ENCODE measurements around the gene NCK2. TPM values are rescaled to one million over a fixed set of nuclear protein-coding genes. Genes with fewer than 3 reads are reported as not detected.

The NCK2 gene
- total RNA-seq, 1 donor from 2014 or later: 35.8 TPM

- no peak for DNase-seq (ENCODE audit: low read depth in 2 of 2)
Observed at GRCh38 chr2:105868060-105868459, 123.3 kb downstream of the NCK2 start.

GRCh38 chr2:105869341-105869740, 124.6 kb downstream of the NCK2 start:
- no peak for DNase-seq (ENCODE audit: low read depth in 2 of 2)

- no peak for DNase-seq (ENCODE audit: low read depth in 2 of 2)
Observed at GRCh38 chr2:105870062-105870461, 125.3 kb downstream of the NCK2 start.

- DNase-seq (ENCODE audit: low read depth in 2 of 2): no peak
Observed at GRCh38 chr2:105870858-105871257, 126.1 kb downstream of the NCK2 start.

GRCh38 chr2:105872142-105872728, 127.5 kb downstream of the NCK2 start:
- DNase-seq (ENCODE audit: low read depth in 2 of 2): no peak

GRCh38 chr2:105872830-105873229, 128.1 kb downstream of the NCK2 start:
- DNase-seq (ENCODE audit: low read depth in 2 of 2): no peak

- no peak for DNase-seq (ENCODE audit: low read depth in 2 of 2)
Observed at GRCh38 chr2:105873281-105873680, 128.6 kb downstream of the NCK2 start.

- peak in 1 of 2 donors; percentile 49 for DNase-seq (ENCODE audit: low read depth in 2 of 2)
Observed at GRCh38 chr2:105873721-105874120, 129.0 kb downstream of the NCK2 start.

- no peak for DNase-seq (ENCODE audit: low read depth in 2 of 2)
Observed at GRCh38 chr2:105874466-105874865, 129.8 kb downstream of the NCK2 start.

GRCh38 chr2:105875241-105875640, 130.5 kb downstream of the NCK2 start:
- DNase-seq (ENCODE audit: low read depth in 2 of 2): no peak

GRCh38 chr2:105876191-105876590, 131.5 kb downstream of the NCK2 start:
- DNase-seq (ENCODE audit: low read depth in 2 of 2): no peak

GRCh38 chr2:105877945-105878344, 133.2 kb downstream of the NCK2 start:
- no peak for DNase-seq (ENCODE audit: low read depth in 2 of 2)

- DNase-seq (ENCODE audit: low read depth in 2 of 2): no peak
Observed at GRCh38 chr2:105879106-105879802, 134.5 kb downstream of the NCK2 start.

- DNase-seq (ENCODE audit: low read depth in 2 of 2): no peak
Observed at GRCh38 chr2:105879803-105880300, 135.1 kb downstream of the NCK2 start.

GRCh38 chr2:105880637-105881036, 135.9 kb downstream of the NCK2 start:
- no peak for DNase-seq (ENCODE audit: low read depth in 2 of 2)

GRCh38 chr2:105881286-105882136, 136.8 kb downstream of the NCK2 start:
- DNase-seq (ENCODE audit: low read depth in 2 of 2): no peak

- DNase-seq (ENCODE audit: low read depth in 2 of 2): no peak
Observed at GRCh38 chr2:105882341-105882740, 137.6 kb downstream of the NCK2 start.

GRCh38 chr2:105882920-105883435, 138.3 kb downstream of the NCK2 start:
- DNase-seq (ENCODE audit: low read depth in 2 of 2): no peak

GRCh38 chr2:105883911-105884694, 139.4 kb downstream of the NCK2 start:
- DNase-seq (ENCODE audit: low read depth in 2 of 2): no peak

- no peak for DNase-seq (ENCODE audit: low read depth in 2 of 2)
Observed at GRCh38 chr2:105885456-105885855, 140.7 kb downstream of the NCK2 start.

- DNase-seq (ENCODE audit: low read depth in 2 of 2): no peak
Observed at GRCh38 chr2:105886029-105886454, 141.3 kb downstream of the NCK2 start.
